Sigmoid colon (tissue), 7 donors: Measurements from ENCODE around the gene PRX. TPM values are rescaled to one million over a fixed set of nuclear protein-coding genes. Genes with fewer than 3 reads are reported as not detected.
"Not testable (repeated sequence)": the region's sequence is repeated elsewhere in the genome, so short reads cannot be mapped to it uniquely, and the experiment has no call there.

ENCODE experiments used
- DNase-seq: peaks from one replicate; pipeline ENCODE4 v3.0.0-alpha.2; 2019
- H3K27ac ChIP-seq, 4 donors: fragments of 200-600 bp; sonication (generic); one replicate each; pipeline ENCODE4 v1.5.1; 2016 to 2019; ENCODE audit warnings: mild to moderate bottlenecking in 1 of 4
- H3K27me3 ChIP-seq, 3 donors: fragments of 200-600 bp; sonication (generic); one replicate each; pipeline ENCODE4 v1.5.1; 2019; ENCODE audit warnings: mild to moderate bottlenecking in 1 of 3
- H3K36me3 ChIP-seq, 4 donors: fragments of 200-600 bp; sonication (generic); one replicate each; pipeline ENCODE4 v1.5.1; 2016 to 2019
- H3K4me1 ChIP-seq, 4 donors: fragments of 200-600 bp; sonication (generic); one replicate each; pipeline ENCODE4 v1.5.1; 2017 to 2019
- H3K4me3 ChIP-seq, 4 donors: fragments of 200-600 bp; sonication (generic); one replicate each; pipeline ENCODE4 v1.5.1; 2017 to 2019; ENCODE audit warnings: mild to moderate bottlenecking in 2 of 4, moderate library complexity in 1 of 4
- H3K9me3 ChIP-seq, 4 donors: fragments of 200-600 bp in 3 of 4; sonication (generic) in 3 of 4; one replicate each; pipeline versions ENCODE4 v1.5.1 to v1.6.1; 2013 to 2019
- CTCF ChIP-seq, 4 experiments: fragments of 450-650 bp in 3 of 4; fragments of 200-600 bp in 1 of 4; IDR thresholded peaks; one replicate each; pipeline ENCODE4 v1.5.1; 2016 to 2019; ENCODE audit warnings: antibody characterized with exemption in 4 of 4, mild to moderate bottlenecking in 3 of 4, moderate library complexity in 2 of 4
- EP300 ChIP-seq, 4 donors: sonication (generic); formaldehyde crosslinking; IDR thresholded peaks; one replicate each; pipeline ENCODE4 v1.6.1; 2017; ENCODE audit warnings: antibody characterized with exemption in 4 of 4
- POLR2A ChIP-seq, 2 donors: fragments of 450-650 bp; IDR thresholded peaks; one replicate each; pipeline ENCODE4 v1.6.1; 2016; ENCODE audit warnings: antibody characterized with exemption in 2 of 2, mild to moderate bottlenecking in 2 of 2, moderate library complexity in 2 of 2
- POLR2AphosphoS5 ChIP-seq, 4 donors: sonication (generic); formaldehyde crosslinking; IDR thresholded peaks; one replicate each; pipeline ENCODE4 v1.6.1; 2017; ENCODE audit warnings: antibody characterized with exemption in 4 of 4
- WGBS, 2 donors: extraction: QIAGEN DNeasy Blood & Tissue Kit; methylation state at CpG; one replicate each; pipeline ENCODE4 v1.1.7; 2013; 5-methylcytosine and 5-hydroxymethylcytosine counted together
- intact Hi-C: fragments of 100-400 bp; cut with DNase I; formaldehyde crosslinking; loops from one replicate; pipeline ENCODE4 v1.15.1; 2023
- polyA plus RNA-seq, 3 donors: library from polyadenylated mRNA; stranded (reverse); fragments of 200-250 nt; gene quantifications; one replicate each; pipeline ENCODE4 v1.2.3, GENCODE V29; 2013
- total RNA-seq, 4 donors: library from RNA; depleted of rRNA; stranded (reverse); fragments of >200 nt; gene quantifications; one replicate each; pipeline ENCODE4 v1.1.0, GENCODE V29; 2016
- donor health status: healthy with polysubstance abuse.
- donor health status: Bipolar disorder and iron deficiency.
- donor health status: healthy.

Gene PRX
- total and polyA plus RNA-seq, 7 donors: 0.69 to 8.6 (median 3.5) TPM

- no peak for DNase-seq
- Histone ChIP-seq H3K27me3 (no peaks in the 10 kb centered on the region), H3K4me3 (no peak overlapping the region), H3K27ac (peak overlapping the region; percentile 93 to 97 (median 95)), H3K9me3 (no peaks in the 10 kb centered on the region), H3K4me1 (peaks cover 0 to 38% (median 24%) of the 10 kb centered on the region in 4 donors), H3K36me3 (no peaks in the 10 kb centered on the region)
- intact Hi-C loops: no loop called here
- TF ChIP-seq POLR2A (IDR thresholded peaks at IDR 0.05): no peak
- TF ChIP-seq POLR2AphosphoS5 (IDR thresholded peaks at IDR 0.05): no peak
- no peak for TF ChIP-seq CTCF (IDR thresholded peaks at IDR 0.05)
- TF ChIP-seq EP300 (IDR thresholded peaks at IDR 0.05): no peak
- 91% methylated on average over 3 of the region's 3 CpGs for WGBS, 2 donors
These were observed 18.5 kb upstream of the PRX start for GRCh38 chr19:40431698-40432097.

GRCh38 chr19:40430242-40430641 lies 17.1 kb upstream of the PRX start:
- H3K9me3 ChIP-seq, H3K36me3 ChIP-seq, H3K27me3 ChIP-seq, intact Hi-C loops, H3K4me3 ChIP-seq, H3K27ac ChIP-seq, DNase-seq: not testable (repeated sequence)
- peaks cover 0 to 36% (median 27%) of the 10 kb centered on the region in 4 donors for H3K4me1 ChIP-seq
- 93 to 98% methylated on average over 10 of the region's 10 CpGs for WGBS, 2 donors

- H3K4me3 ChIP-seq, H3K27me3 ChIP-seq, H3K9me3 ChIP-seq, DNase-seq, H3K27ac ChIP-seq, H3K36me3 ChIP-seq: not testable (repeated sequence)
- 94% methylated on average over 7 of the region's 7 CpGs for WGBS, 2 donors
- intact Hi-C loops: loop anchor here (10.0 kb wide), 1 partner anchor 143 kb away; the partner anchor contains the start of gene AKT2
- H3K4me1 ChIP-seq: peaks cover 0 to 41% (median 32%) of the 10 kb centered on the region in 4 donors
These were observed 15.0 kb upstream of the PRX start for GRCh38 chr19:40428197-40428596.

GRCh38 chr19:40425450-40426287 lies 12.5 kb upstream of the PRX start, which contains the start of gene SERTAD1:
Gene SERTAD1 (minus strand): TSS chr19:40425992. CDS start chr19:40423546, 2,446 bp downstream.
- 0% methylated on average over 75 of the region's 75 CpGs for WGBS, 2 donors
- H3K4me1 ChIP-seq: peaks cover 0 to 47% (median 37%) of the 10 kb centered on the region in 4 donors
- intact Hi-C loops: loop anchor here (1.0 to 10.0 kb wide), 2 partner anchors 18 to 141 kb away; partner anchors contain the start of gene AKT2
- peak; percentile 100 for DNase-seq
- peak within 1 kb of the TSS; percentile 95 to 100 (median 99) for H3K27ac ChIP-seq
- peak; percentile 94 to 98 for TF ChIP-seq POLR2A (IDR thresholded peaks at IDR 0.05)
- TF ChIP-seq EP300 (IDR thresholded peaks at IDR 0.05): no peak
- peak; percentile 98 to 99 (median 99) for TF ChIP-seq POLR2AphosphoS5 (IDR thresholded peaks at IDR 0.05)
- TF ChIP-seq CTCF (IDR thresholded peaks at IDR 0.05): peak; percentile 64 to 93 (median 88)
- peaks cover 6 to 12% (median 9%) of the 10 kb centered on the region in 4 donors for H3K36me3 ChIP-seq
- H3K4me3 ChIP-seq: peak within 1 kb of the TSS; percentile 61 to 98 (median 86)
- H3K27me3 ChIP-seq: no peaks in the 10 kb centered on the region
- no peaks in the 10 kb centered on the region for H3K9me3 ChIP-seq

- H3K27me3 ChIP-seq: no peaks in the 10 kb centered on the region
- intact Hi-C loops: loop anchor here (1.0 to 10.0 kb wide), 5 partner anchors 18 to 177 kb away; partner anchors contain the start of genes AKT2, C19orf47, LTBP4 and PLD3
- H3K36me3 ChIP-seq: peaks cover 6 to 12% (median 9%) of the 10 kb centered on the region in 4 donors
- no peak for DNase-seq
- TF ChIP-seq POLR2A (IDR thresholded peaks at IDR 0.05): no peak
- TF ChIP-seq CTCF (IDR thresholded peaks at IDR 0.05): no peak
- TF ChIP-seq EP300 (IDR thresholded peaks at IDR 0.05): no peak
- no peak for TF ChIP-seq POLR2AphosphoS5 (IDR thresholded peaks at IDR 0.05)
- H3K27ac ChIP-seq: peak overlapping the region; percentile 95 to 100 (median 99)
- H3K4me1 ChIP-seq: peaks cover 0 to 47% (median 37%) of the 10 kb centered on the region in 4 donors
- H3K9me3 ChIP-seq: no peaks in the 10 kb centered on the region
- 1% methylated on average over 28 of the region's 28 CpGs for WGBS, 2 donors
- peak overlapping the region; percentile 61 to 98 (median 86) for H3K4me3 ChIP-seq
These were observed 11.7 kb upstream of the PRX start for GRCh38 chr19:40424637-40425449.
